HG03139 (cell line): ENCODE data around the gene KIAA0753.

ENCODE experiments used
- ATAC-seq: cut with Tn5 transposase; IDR thresholded peaks from one replicate; pipeline ENCODE4 v1.9.1; 2021; ENCODE audit not compliant: unreplicated experiment

The KIAA0753 gene

GRCh38 chr17:6549384-6550036, 91.0 kb downstream of the KIAA0753 start:
- no peak for ATAC-seq

- ATAC-seq, result no peak
Measured at GRCh38 chr17:6548578-6549330, 91.8 kb downstream of the KIAA0753 start.

- no peak for ATAC-seq
Measured at GRCh38 chr17:6548034-6548433, 92.5 kb downstream of the KIAA0753 start.

GRCh38 chr17:6547336-6547735, 93.2 kb downstream of the KIAA0753 start:
- no peak for ATAC-seq

GRCh38 chr17:6546069-6546718, 94.3 kb downstream of the KIAA0753 start:
- no peak for ATAC-seq

- no peak for ATAC-seq
Measured at GRCh38 chr17:6545291-6545690, 95.2 kb downstream of the KIAA0753 start.

- no peak for ATAC-seq
Measured at GRCh38 chr17:6544011-6544370, 96.5 kb downstream of the KIAA0753 start.

GRCh38 chr17:6543079-6544010, 97.2 kb downstream of the KIAA0753 start:
- no peak for ATAC-seq

GRCh38 chr17:6542577-6542976, 97.9 kb downstream of the KIAA0753 start:
- ATAC-seq, result no peak

GRCh38 chr17:6541886-6542285, 98.6 kb downstream of the KIAA0753 start:
- ATAC-seq, result no peak

- ATAC-seq, result no peak
Measured at GRCh38 chr17:6539871-6540270, 100.6 kb downstream of the KIAA0753 start.

- no peak for ATAC-seq
Measured at GRCh38 chr17:6536566-6537065, 103.9 kb downstream of the KIAA0753 start.

- ATAC-seq, result no peak
Measured at GRCh38 chr17:6536053-6536452, 104.5 kb downstream of the KIAA0753 start.

- ATAC-seq, result no peak
Measured at GRCh38 chr17:6534846-6535514, 105.5 kb downstream of the KIAA0753 start.

GRCh38 chr17:6532441-6532885, 108.0 kb downstream of the KIAA0753 start:
- ATAC-seq, result no peak

GRCh38 chr17:6531575-6531974, 108.9 kb downstream of the KIAA0753 start:
- ATAC-seq, result no peak

- ATAC-seq, result no peak
Measured at GRCh38 chr17:6530324-6530920, 110.1 kb downstream of the KIAA0753 start.

- ATAC-seq, result no peak
Measured at GRCh38 chr17:6528557-6528956, 112.0 kb downstream of the KIAA0753 start.
